GM12878 (cell line): ENCODE measurements around the gene PDZRN3. TPM values are rescaled to one million over a fixed set of nuclear protein-coding genes. Genes with fewer than 3 reads are reported as not detected.

Experiments
- CBX3 ChIP-seq: fragments of 200-600 bp; sonication (generic); IDR thresholded peaks from 2 replicates; pipeline ENCODE4 v1.6.1; 2016; ENCODE audit warnings: low read depth, borderline replicate concordance
- CREM ChIP-seq: IDR thresholded peaks from 2 replicates; pipeline ENCODE4 v1.6.1; 2014; ENCODE audit warnings: antibody characterized with exemption, low read depth
- DPF2 ChIP-seq: fragments of 450-650 bp; IDR thresholded peaks from 2 replicates; pipeline ENCODE4 v1.6.1; 2017; ENCODE audit warnings: mild to moderate bottlenecking
- FOS ChIP-seq: IDR thresholded peaks from 3 replicates; pipeline ENCODE4 v1.6.1; 2011; ENCODE audit warnings: borderline replicate concordance; ENCODE audit not compliant: insufficient read length; ENCODE audit errors: extremely low read depth
- IRF4 ChIP-seq: IDR thresholded peaks from 2 replicates; pipeline ENCODE4 v1.6.1; 2011; ENCODE audit warnings: low read depth, low read length
- JUNB ChIP-seq: IDR thresholded peaks from 2 replicates; pipeline ENCODE4 v1.6.1; 2016; ENCODE audit warnings: antibody characterized with exemption, mild to moderate bottlenecking
- KAT2A ChIP-seq: conservative IDR thresholded peaks from 2 replicates; pipeline ENCODE4 v1.6.1; 2011; ENCODE audit warnings: low read depth, low read length; ENCODE audit not compliant: control insufficient read depth
- NFXL1 ChIP-seq: fragments of 450-650 bp; IDR thresholded peaks from 2 replicates; pipeline ENCODE4 v1.6.1; 2017; ENCODE audit warnings: antibody characterized with exemption, mild to moderate bottlenecking, borderline replicate concordance
- SMC3 ChIP-seq: IDR thresholded peaks from 2 replicates; pipeline ENCODE4 v1.6.1; 2011; ENCODE audit warnings: low read length, improper control_type of control experiment, borderline replicate concordance
- WRNIP1 ChIP-seq: IDR thresholded peaks from 2 replicates; pipeline ENCODE4 v1.6.1; 2011; ENCODE audit warnings: low read depth, low read length, improper control_type of control experiment, borderline replicate concordance
- polyA plus RNA-seq, 11 experiments: library from polyadenylated mRNA; depleted of rRNA in 4 of 11; unstranded in 6 of 11; stranded (reverse) in 5 of 11; fragments of >200 nt; fragmentation: Nextera tagmentation in 4 of 11; fragmentation: Illumina TruSeq in 1 of 11; extraction: Ambion mirVana in 4 of 11; extraction: Trizol in 1 of 11; gene quantifications; 1 replicate in 1 of 11; 2 replicates in 10 of 11; pipeline versions ENCODE4 v1.2.1 to v1.2.3, GENCODE V29; 2011 to 2016; ENCODE audit warnings: inconsistent platforms in 2 of 11, missing spikeins in 2 of 11, low read depth in 1 of 11
- total RNA-seq, 4 experiments: library from RNA; depleted of rRNA in 3 of 4; stranded (reverse); fragments of >200 nt in 3 of 4; fragmentation: Illumina TruSeq in 1 of 4; extraction: Trizol in 1 of 4; gene quantifications; 2 replicates each; pipeline versions ENCODE4 v1.2.1 to v1.2.3, GENCODE V29; 2013 to 2021
- TF ChIP-seq, protein P1 (sequence below), 3 experiments: IDR thresholded peaks in 2 of 3; conservative IDR thresholded peaks in 1 of 3; 2 replicates each; pipeline ENCODE4 v1.5.1; 2011; ENCODE audit warnings: low read depth in 3 of 3, low read length in 3 of 3, mild to moderate bottlenecking in 3 of 3, control low read depth in 2 of 3, moderate library complexity in 2 of 3, inconsistent platforms in 1 of 3, mixed read lengths in 1 of 3; ENCODE audit not compliant: control insufficient read depth in 2 of 3, insufficient read depth in 1 of 3; ENCODE audit errors: extremely low read depth in 1 of 3

Gene PDZRN3
- total and polyA plus RNA-seq, 10 of the 15 experiments (the other 5 are each of a cell fraction or from before 2014, with no cell fraction given) = 0.07 to 0.37 (median 0.12) TPM; not detected in 6

- no peak for TF ChIP-seq WRNIP1
- no peak for TF ChIP-seq FOS
- peak; percentile 98 for TF ChIP-seq SMC3
- TF ChIP-seq DPF2 = no peak
- TF ChIP-seq KAT2A = no peak
- TF ChIP-seq NFXL1 = no peak
- no peak for TF ChIP-seq CREM
- TF ChIP-seq IRF4 = 0 out of 2 replicates have a peak, but pooled peaks have one; percentile 40
- TF ChIP-seq JUNB = no peak
- TF ChIP-seq CBX3 = no peak
- TF ChIP-seq, protein P1, sequence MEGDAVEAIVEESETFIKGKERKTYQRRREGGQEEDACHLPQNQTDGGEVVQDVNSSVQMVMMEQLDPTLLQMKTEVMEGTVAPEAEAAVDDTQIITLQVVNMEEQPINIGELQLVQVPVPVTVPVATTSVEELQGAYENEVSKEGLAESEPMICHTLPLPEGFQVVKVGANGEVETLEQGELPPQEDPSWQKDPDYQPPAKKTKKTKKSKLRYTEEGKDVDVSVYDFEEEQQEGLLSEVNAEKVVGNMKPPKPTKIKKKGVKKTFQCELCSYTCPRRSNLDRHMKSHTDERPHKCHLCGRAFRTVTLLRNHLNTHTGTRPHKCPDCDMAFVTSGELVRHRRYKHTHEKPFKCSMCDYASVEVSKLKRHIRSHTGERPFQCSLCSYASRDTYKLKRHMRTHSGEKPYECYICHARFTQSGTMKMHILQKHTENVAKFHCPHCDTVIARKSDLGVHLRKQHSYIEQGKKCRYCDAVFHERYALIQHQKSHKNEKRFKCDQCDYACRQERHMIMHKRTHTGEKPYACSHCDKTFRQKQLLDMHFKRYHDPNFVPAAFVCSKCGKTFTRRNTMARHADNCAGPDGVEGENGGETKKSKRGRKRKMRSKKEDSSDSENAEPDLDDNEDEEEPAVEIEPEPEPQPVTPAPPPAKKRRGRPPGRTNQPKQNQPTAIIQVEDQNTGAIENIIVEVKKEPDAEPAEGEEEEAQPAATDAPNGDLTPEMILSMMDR (IDR thresholded peaks at IDR 0.05 in 2 of 3, conservative IDR thresholded peaks at IDR 0.05 in 1 of 3; ENCODE audit: control insufficient read depth in 2 of 3, extremely low read depth in 1 of 3, insufficient read depth in 1 of 3, low read depth in 3 of 3, low read length in 3 of 3) = peak; percentile 82 to 96 (median 94); a peak in 5 of 6 replicates
Measured at GRCh38 chr3:73502609-73503583, 121.8 kb downstream of the PDZRN3 start (continued).
